NCI-H2227 (cell line): Measurements from ENCODE around the gene COL6A6.
A peak's percentile ranks its signal among the peaks of the same experiment; 100 is the strongest.
"Not testable (repeated sequence)": the region's sequence is repeated elsewhere in the genome, so short reads cannot be mapped to it uniquely, and the experiment has no call there.

Experiments
- DNase-seq: peaks from one replicate; lab custom pipeline; 2025; ENCODE audit not compliant: unreplicated experiment; lab: John Stamatoyannopoulos, UW

Gene COL6A6

DNA sequence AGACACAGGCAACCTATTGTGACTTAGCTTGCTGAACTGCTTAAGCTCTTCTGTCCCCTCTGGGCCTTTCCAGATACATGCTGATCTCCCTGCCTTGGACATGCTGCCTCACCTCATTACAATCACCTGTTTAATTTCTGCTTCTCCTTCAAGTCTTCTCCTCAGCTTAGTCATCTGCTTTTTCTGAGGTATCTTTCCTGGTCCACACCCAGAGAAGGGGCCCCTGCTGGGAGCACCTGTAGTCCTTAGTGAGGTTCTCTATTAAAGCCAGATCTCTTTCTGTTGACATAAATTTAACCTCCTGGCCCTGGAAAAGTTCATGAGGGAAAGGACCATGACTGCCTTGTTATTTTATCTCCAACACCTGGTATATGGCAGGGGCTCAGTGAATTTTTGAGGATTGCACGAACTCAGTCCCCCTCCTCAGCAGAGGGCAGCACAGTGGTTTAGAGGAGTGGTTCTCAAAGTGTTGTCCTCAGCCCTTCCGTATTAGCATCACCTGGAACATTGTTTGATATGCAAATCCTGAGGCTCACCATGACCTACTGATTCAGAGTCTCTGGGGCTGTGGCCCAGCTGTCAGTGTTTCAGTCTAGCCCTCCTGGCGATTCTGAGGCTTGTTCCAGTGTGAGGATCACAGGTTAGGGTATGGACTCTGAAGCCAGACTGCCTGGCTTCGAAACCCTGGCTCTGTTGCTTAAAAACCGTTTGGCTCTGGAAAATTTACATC, 12.7 kb downstream of the COL6A6 start:
- no peak for DNase-seq

DNA sequence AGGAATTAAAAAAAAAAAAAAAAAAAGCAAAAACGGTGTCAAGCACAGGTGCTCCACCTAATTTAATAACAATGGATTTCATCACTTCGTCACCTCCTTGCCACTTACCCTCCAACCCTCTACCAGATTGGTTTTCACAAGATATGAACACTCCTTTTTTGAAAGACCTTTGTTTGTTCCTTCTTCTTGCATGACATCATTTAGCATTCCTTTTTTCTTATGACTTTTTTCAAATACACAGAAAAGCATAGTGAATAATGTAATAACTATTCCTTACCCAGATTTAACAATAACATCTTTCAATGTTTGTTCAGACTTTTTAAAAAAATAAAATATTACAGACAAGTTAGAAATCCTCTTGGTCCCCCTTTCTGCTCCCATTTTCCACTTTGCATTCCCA, 16.3 kb downstream of the COL6A6 start:
- DNase-seq: no peak

DNA sequence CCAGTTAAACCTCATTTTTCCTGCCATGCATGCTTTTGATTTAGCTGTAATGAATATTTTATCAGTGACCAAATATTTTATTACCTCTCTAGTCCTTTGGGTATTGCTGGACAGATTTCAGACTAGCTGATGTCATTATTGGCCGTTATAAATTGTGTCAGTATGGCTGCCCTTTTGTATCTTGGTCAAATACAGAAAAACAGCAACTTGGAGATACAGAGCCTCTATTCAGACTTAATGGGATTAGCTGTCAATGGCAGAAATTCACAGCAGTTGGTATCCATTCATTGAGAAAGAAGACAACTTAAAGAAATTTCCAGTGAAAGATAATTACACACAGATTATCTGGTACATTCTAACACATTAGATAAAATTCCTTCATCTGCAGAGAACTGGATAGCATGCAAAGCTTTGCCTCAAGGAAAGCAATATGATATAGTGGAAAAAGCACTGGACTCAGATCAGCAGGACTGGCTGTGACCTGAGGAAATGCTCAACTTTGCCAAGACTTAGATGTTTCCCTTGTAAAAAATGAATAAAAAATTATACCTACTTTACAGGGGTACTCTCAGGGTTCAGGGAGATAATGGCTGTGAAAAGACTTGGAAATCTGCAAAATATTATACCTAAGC, 20.8 kb downstream of the COL6A6 start:
- no peak for DNase-seq

- DNase-seq: peak; percentile 24
Observed at GRCh38 chr3:130539005-130539404, 22.0 kb downstream of the COL6A6 start.

DNA sequence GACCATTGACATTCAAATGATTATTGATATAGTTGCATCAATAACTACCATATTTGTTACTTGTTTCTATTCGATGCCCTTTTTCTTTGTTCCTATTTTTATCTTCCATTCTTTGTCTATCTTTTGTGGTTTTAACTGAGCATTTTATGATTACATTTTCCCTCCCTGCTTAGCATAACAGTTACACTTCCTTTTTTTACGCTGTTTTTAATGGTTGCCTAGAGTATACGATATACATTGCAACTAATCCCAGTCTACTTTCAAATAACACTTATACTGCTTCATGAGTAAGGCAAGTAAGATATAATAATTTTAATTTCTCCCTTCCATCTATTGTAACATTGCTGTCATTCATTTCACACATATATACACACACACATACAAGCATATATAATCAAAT, 26.3 kb downstream of the COL6A6 start:
- no peak for DNase-seq

DNA sequence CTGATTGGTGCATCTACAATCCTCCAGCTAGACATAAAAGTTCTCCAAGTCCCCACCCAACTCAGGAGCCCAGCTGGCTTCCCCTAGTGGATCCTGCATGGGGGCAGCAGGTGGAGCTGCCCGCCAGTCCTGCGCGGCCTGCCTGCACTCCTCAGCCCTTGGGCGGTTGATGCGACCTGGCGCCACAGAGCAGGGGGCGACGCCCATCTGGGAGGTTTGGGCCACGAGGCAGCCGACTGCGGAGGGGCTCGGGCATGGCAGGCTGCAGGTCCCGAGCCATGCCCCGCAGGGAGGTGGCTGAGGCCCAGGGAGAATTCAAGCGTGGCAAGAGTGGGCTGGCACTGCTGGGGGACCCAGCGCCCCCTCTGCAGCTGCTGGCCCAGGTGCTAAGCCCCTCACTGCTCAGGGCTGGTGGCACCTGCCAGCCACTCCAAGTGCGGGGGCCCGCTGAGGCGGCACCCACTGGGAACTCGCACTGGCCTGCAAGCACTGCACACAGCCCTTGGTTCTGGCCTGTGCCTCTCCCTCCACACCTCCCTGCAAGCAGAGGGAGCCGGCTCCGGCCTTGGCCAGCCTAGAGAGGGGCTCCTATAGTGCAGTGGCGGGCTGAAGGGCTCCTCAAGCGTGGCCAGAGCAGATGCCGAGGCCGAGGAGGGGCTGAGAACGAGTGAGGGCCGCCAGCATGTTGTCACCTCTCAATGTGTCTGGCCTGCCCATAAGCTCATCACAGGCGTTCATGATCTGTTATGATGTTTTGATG, 30.1 kb downstream of the COL6A6 start:
- DNase-seq: no peak

GRCh38 chr3:130547680-130548065, 30.7 kb downstream of the COL6A6 start:
- not testable (repeated sequence) for DNase-seq

- no peak for DNase-seq
Observed at GRCh38 chr3:130548356-130548755, 31.4 kb downstream of the COL6A6 start.

DNA sequence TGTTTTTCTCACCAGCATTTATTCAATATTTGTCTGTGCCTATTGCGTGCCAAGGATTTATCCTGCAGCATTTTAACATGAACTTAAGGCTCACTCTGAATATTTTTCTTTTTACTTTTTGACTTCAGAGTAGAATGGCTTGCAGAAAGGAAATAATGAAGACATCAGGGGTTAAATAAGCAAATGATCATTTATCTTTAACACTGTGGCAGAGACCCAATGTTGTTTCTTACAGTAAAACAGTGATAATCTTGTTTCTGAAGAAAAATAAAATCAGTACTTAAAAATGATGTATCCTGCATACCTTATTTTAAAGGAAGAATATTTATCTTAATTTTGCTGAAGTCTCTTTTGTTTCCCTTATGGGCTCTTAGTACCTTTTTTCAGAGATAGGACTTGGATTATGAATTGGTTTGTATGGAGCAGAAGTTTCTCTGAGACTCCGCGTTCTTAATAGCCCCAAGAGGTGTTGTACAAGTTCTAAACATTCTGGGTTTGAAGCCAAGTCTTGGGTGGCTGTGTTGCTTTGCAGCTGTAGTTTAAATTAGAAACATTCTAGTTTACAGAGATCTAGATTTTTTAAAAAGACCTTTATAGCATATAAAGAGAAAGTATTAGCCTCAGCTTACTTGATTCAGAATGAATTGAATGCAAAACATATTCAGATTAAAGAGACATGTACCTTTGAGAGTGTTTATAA, 40.5 kb downstream of the COL6A6 start:
- DNase-seq: no peak

DNA sequence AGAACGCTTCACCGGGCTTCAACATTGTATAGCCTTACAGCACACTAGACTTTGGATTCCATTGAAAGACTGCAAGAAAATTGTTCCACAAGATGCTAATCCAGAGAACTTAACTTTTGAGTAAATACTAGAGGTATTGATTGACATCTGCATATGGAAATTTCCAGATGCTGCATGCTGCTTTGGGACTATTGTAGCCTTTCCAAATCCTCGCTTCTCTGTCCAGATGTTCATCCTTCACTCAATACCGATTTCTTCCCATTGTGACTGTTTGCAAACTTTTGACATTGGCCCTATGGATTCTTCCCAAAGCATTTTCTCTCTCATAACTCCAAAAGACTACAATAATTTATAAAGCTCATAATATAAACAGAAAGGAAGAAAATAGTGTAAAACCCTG, 41.4 kb downstream of the COL6A6 start:
- no peak for DNase-seq

DNA sequence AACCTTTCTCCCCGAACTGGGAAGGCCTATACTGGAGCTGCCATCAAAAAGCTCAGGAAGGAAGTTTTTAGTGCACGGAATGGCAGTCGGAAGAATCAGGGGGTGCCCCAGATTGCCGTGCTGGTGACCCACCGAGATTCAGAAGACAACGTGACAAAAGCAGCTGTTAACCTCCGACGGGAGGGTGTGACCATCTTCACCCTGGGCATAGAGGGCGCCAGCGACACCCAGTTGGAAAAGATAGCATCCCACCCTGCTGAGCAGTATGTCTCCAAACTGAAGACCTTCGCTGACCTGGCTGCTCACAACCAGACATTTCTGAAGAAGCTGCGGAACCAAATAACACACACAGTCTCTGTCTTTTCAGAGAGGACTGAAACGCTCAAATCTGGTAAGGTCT, 48.2 kb downstream of the COL6A6 start:
- DNase-seq: no peak
